A549 (cell line): ENCODE results near the gene SEMA6C. TPM values are rescaled to one million over a fixed set of nuclear protein-coding genes. Genes with fewer than 3 reads are reported as not detected.

Experiments
- ATAC-seq, 2 experiments: fragments of 200-7000 bp in 1 of 2; fragments of >200 bp in 1 of 2; cut with Nextera tagmentation in 1 of 2; cut with Tn5 transposase in 1 of 2; 3 replicates each; pipeline versions ENCODE4 v1.8.0 to v1.9.1; 2018 to 2020; ENCODE audit warnings: mild to moderate bottlenecking in 1 of 2, moderate library complexity in 1 of 2
- CTCF ChIA-PET: fragments of 300-600 bp; sonication (Branson Sonifier 250); formaldehyde crosslinking; extraction: SDS; loops from one replicate; lab custom pipeline; 2021; ENCODE audit warnings: antibody characterized with exemption, inconsistent platforms; lab: Yijun Ruan, JAX
- POLR2A ChIA-PET: fragments of 350-600 bp; formaldehyde crosslinking; extraction: SDS; loops from one replicate; lab custom pipeline; 2021; ENCODE audit warnings: antibody characterized with exemption, inconsistent platforms; lab: Yijun Ruan, JAX
- DNase-seq, 2 experiments: peaks; one replicate each; pipeline versions ENCODE4 v3.0.0 to v3.0.0-alpha.2; 2011 to 2016; ENCODE audit warnings: low read depth in 1 of 2, low spot score in 1 of 2
- FAIRE-seq: peaks from 2 replicates; lab custom pipeline; 2011; peaks lifted over from hg19 to GRCh38; lab: Jason Lieb, UNC
- H3K27ac ChIP-seq, 2 experiments: fragments of >200 bp; sonication (Bioruptor Twin); formaldehyde crosslinking; 3 replicates each; pipeline ENCODE4 v1.5.1; 2016 to 2017
- H3K4me1 ChIP-seq: fragments of >200 bp; sonication (Bioruptor Twin); formaldehyde crosslinking; 3 replicates; pipeline ENCODE4 v1.6.1; 2016
- H3K4me2 ChIP-seq: fragments of >200 bp; sonication (Bioruptor Twin); formaldehyde crosslinking; 3 replicates; pipeline ENCODE4 v1.6.1; 2016
- H3K4me3 ChIP-seq: fragments of >200 bp; sonication (Bioruptor Twin); formaldehyde crosslinking; 3 replicates; pipeline ENCODE4 v1.5.1; 2016
- H3K9me3 ChIP-seq: fragments of >200 bp; sonication (Bioruptor Twin); formaldehyde crosslinking; 3 replicates; pipeline ENCODE4 v1.6.1; 2016
- CBX2 ChIP-seq: fragments of 200-600 bp; sonication (generic); IDR thresholded peaks from 2 replicates; pipeline ENCODE4 v1.6.1; 2016; ENCODE audit warnings: low read depth, mild to moderate bottlenecking, borderline replicate concordance
- CBX8 ChIP-seq: fragments of 200-600 bp; sonication (generic); IDR thresholded peaks from 2 replicates; pipeline ENCODE4 v1.6.1; 2016
- CEBPB ChIP-seq, 2 experiments: fragments of >200 bp in 1 of 2; sonication (Bioruptor Twin) in 1 of 2; formaldehyde crosslinking in 1 of 2; IDR thresholded peaks; 2 replicates each; pipeline ENCODE4 v1.6.1; 2012 to 2016
- EHF ChIP-seq: fragments of 250-450 bp; sonication (Bioruptor Pico); IDR thresholded peaks from 2 replicates; pipeline ENCODE4 v1.5.0; 2020; ENCODE audit warnings: mild to moderate bottlenecking
- ESRRA ChIP-seq: fragments of 150-350 bp; IDR thresholded peaks from 2 replicates; pipeline ENCODE4 v1.6.1; 2014; ENCODE audit warnings: mild to moderate bottlenecking, low read length, borderline replicate concordance
- GATA3 ChIP-seq: IDR thresholded peaks from 2 replicates; pipeline ENCODE4 v1.6.1; 2012; ENCODE audit warnings: borderline replicate concordance
- HDAC2 ChIP-seq: fragments of 200-600 bp; sonication (generic); IDR thresholded peaks from 2 replicates; pipeline ENCODE4 v1.6.1; 2016
- HOXA7 ChIP-seq: fragments of 250-450 bp; sonication (Bioruptor Pico); IDR thresholded peaks from 2 replicates; pipeline ENCODE4 v1.5.0; 2020; ENCODE audit warnings: mild to moderate bottlenecking, moderate library complexity
- HOXB13 ChIP-seq: fragments of 250-450 bp; sonication (Bioruptor Pico); IDR thresholded peaks from 2 replicates; pipeline ENCODE4 v1.5.0; 2020; ENCODE audit warnings: low read depth, mild to moderate bottlenecking, moderate library complexity
- KDM5A ChIP-seq: fragments of 200-600 bp; sonication (generic); IDR thresholded peaks from 2 replicates; pipeline ENCODE4 v1.6.1; 2016; ENCODE audit warnings: antibody characterized with exemption, mild to moderate bottlenecking
- NPAS2 ChIP-seq: fragments of 250-450 bp; sonication (Bioruptor Pico); IDR thresholded peaks from 2 replicates; pipeline ENCODE4 v1.8.0; 2022; ENCODE audit warnings: mild to moderate bottlenecking, moderate library complexity, borderline replicate concordance
- POLR2A ChIP-seq: IDR thresholded peaks from 2 replicates; pipeline ENCODE4 v1.6.1; 2012; ENCODE audit warnings: mild to moderate bottlenecking, low read length
- POLR2AphosphoS2 ChIP-seq: conservative IDR thresholded peaks from 2 replicates; pipeline ENCODE4 v1.6.1; 2012; ENCODE audit warnings: low read length, improper control_type of control experiment, inconsistent platforms
- RAD21 ChIP-seq, 2 experiments: fragments of >200 bp in 1 of 2; sonication (Bioruptor Twin) in 1 of 2; formaldehyde crosslinking in 1 of 2; IDR thresholded peaks in 1 of 2; conservative IDR thresholded peaks in 1 of 2; 2 replicates in 1 of 2; 3 replicates in 1 of 2; pipeline ENCODE4 v1.6.1; 2012 to 2018; ENCODE audit warnings: inconsistent platforms in 1 of 2
- RARB ChIP-seq: fragments of 250-450 bp; sonication (Bioruptor Pico); IDR thresholded peaks from 2 replicates; pipeline ENCODE4 v1.8.0; 2021; ENCODE audit warnings: mild to moderate bottlenecking, moderate library complexity
- SMC3 ChIP-seq: fragments of >200 bp; sonication (Bioruptor Twin); formaldehyde crosslinking; IDR thresholded peaks from 3 replicates; pipeline ENCODE4 v1.6.1; 2018; ENCODE audit warnings: inconsistent platforms
- TFCP2L1 ChIP-seq: fragments of 250-450 bp; sonication (Bioruptor Pico); IDR thresholded peaks from 2 replicates; pipeline ENCODE4 v1.5.0; 2021; ENCODE audit warnings: mild to moderate bottlenecking
- ZSCAN20 ChIP-seq: fragments of 250-450 bp; sonication (Bioruptor Pico); IDR thresholded peaks from 2 replicates; pipeline ENCODE4 v1.8.0; 2022; ENCODE audit warnings: mild to moderate bottlenecking, moderate library complexity
- whole genome bisulfite sequencing: methylation state at CpG from one replicate; pipeline ENCODE4 v1.1.6; 2017; ENCODE audit errors: missing lambda C conversion rate; 5-methylcytosine and 5-hydroxymethylcytosine counted together
- polyA plus RNA-seq, 4 experiments: library from polyadenylated mRNA; depleted of rRNA in 3 of 4; stranded (reverse); fragments of >200 nt; fragmentation: RNase III in 1 of 4; extraction: RNeasy Plus Mini Kit Qiagen cat#74134 plus additional on column Dnase treatment in 1 of 4; gene quantifications; 2 replicates in 3 of 4; 3 replicates in 1 of 4; pipeline ENCODE4 v1.2.3, GENCODE V29; 2011 to 2017
- TF ChIP-seq, protein P1 (sequence below): fragments of >200 bp; sonication (Bioruptor Twin); formaldehyde crosslinking; IDR thresholded peaks from 3 replicates; pipeline ENCODE4 v1.6.1; 2016
- TF ChIP-seq, protein P2 (sequence below): fragments of 200-600 bp; sonication (generic); IDR thresholded peaks from 2 replicates; pipeline ENCODE4 v1.6.1; 2016; ENCODE audit warnings: antibody characterized with exemption, mild to moderate bottlenecking, moderate library complexity
- TF ChIP-seq, protein P3 (sequence below): fragments of 150-350 bp; IDR thresholded peaks from 2 replicates; pipeline ENCODE4 v1.6.1; 2014; ENCODE audit warnings: low read depth, mild to moderate bottlenecking, low read length
- TF ChIP-seq, protein P4 (sequence below): fragments of 250-450 bp; sonication (Bioruptor Pico); IDR thresholded peaks from 2 replicates; pipeline ENCODE4 v1.5.0; 2020; ENCODE audit warnings: low read depth, mild to moderate bottlenecking, moderate library complexity

The SEMA6C gene
- polyA plus RNA-seq, 2 of the 4 experiments (the other 2 are of a cell fraction) = 1.3 to 1.6 TPM

DNA sequence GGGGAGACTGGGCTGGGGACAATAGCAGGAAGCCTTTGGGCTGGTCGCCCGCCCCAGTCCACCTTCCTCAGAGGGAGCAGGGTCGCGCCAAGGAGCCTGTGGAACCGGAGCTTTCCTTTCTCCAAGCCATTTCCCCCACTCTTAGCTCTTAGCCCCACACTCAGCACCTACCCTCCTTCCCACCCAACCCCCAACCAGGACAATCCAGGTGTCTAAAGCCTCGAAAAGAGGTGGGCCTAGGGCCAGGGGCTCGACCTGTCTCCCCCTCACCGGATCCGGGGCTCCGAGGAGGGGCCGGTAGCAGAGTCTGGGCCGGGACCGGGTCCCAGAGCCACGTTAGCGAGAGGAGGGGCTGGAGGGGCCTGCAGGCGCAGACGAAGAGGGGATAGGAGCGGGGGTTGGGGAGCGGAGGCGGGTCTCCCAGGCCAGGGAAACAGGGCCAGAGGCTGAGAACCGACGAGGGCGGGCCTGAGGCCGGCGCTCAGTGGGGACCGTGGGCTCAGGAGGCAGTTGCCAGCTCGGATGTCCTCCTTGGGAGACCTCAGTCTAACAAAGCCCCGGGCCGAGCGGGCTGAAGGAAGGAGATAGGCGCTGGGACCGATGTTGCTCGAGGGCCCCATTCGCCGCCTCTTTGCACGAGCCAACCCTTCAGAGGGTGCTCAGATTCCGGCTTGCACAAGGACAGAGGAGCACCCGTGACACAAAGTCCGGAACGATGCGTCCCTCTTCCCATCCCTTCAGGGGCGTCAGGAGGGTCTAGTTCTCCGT is 943 bp downstream of the SEMA6C start:
- DNase-seq = no peak
- Histone ChIP-seq H3K4me3 (peak overlapping the region; percentile 66), H3K4me2 (peak overlapping the region; percentile 94), H3K4me1 (peaks cover 10% of the 10 kb centered on the region; the same call in 2 of the 3 replicates), H3K9me3 (no peaks in the 10 kb centered on the region), H3K27ac (no peak overlapping the region)
- no peak for ATAC-seq
- no peak for TF ChIP-seq CBX2
- TF ChIP-seq GATA3 = no peak
- TF ChIP-seq, protein P1, sequence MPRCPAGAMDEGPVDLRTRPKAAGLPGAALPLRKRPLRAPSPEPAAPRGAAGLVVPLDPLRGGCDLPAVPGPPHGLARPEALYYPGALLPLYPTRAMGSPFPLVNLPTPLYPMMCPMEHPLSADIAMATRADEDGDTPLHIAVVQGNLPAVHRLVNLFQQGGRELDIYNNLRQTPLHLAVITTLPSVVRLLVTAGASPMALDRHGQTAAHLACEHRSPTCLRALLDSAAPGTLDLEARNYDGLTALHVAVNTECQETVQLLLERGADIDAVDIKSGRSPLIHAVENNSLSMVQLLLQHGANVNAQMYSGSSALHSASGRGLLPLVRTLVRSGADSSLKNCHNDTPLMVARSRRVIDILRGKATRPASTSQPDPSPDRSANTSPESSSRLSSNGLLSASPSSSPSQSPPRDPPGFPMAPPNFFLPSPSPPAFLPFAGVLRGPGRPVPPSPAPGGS = no peak
- TF ChIP-seq, protein P2, sequence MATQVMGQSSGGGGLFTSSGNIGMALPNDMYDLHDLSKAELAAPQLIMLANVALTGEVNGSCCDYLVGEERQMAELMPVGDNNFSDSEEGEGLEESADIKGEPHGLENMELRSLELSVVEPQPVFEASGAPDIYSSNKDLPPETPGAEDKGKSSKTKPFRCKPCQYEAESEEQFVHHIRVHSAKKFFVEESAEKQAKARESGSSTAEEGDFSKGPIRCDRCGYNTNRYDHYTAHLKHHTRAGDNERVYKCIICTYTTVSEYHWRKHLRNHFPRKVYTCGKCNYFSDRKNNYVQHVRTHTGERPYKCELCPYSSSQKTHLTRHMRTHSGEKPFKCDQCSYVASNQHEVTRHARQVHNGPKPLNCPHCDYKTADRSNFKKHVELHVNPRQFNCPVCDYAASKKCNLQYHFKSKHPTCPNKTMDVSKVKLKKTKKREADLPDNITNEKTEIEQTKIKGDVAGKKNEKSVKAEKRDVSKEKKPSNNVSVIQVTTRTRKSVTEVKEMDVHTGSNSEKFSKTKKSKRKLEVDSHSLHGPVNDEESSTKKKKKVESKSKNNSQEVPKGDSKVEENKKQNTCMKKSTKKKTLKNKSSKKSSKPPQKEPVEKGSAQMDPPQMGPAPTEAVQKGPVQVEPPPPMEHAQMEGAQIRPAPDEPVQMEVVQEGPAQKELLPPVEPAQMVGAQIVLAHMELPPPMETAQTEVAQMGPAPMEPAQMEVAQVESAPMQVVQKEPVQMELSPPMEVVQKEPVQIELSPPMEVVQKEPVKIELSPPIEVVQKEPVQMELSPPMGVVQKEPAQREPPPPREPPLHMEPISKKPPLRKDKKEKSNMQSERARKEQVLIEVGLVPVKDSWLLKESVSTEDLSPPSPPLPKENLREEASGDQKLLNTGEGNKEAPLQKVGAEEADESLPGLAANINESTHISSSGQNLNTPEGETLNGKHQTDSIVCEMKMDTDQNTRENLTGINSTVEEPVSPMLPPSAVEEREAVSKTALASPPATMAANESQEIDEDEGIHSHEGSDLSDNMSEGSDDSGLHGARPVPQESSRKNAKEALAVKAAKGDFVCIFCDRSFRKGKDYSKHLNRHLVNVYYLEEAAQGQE = no peak
- no peak for TF ChIP-seq TFCP2L1
- TF ChIP-seq HOXA7 (CRISPR knock-in tag) = no peak
- TF ChIP-seq ESRRA = no peak
- no peak for TF ChIP-seq NPAS2
- TF ChIP-seq CEBPB (IDR thresholded peaks at IDR 0.05) = no peak
- TF ChIP-seq POLR2A = no peak
- no peak for TF ChIP-seq EHF
- TF ChIP-seq POLR2AphosphoS2 = no peak
- TF ChIP-seq RAD21 (conservative IDR thresholded peaks at IDR 0.05 in 1 of 2, IDR thresholded peaks at IDR 0.05 in 1 of 2) = no peak
- TF ChIP-seq KDM5A = no peak
- TF ChIP-seq, protein P3, sequence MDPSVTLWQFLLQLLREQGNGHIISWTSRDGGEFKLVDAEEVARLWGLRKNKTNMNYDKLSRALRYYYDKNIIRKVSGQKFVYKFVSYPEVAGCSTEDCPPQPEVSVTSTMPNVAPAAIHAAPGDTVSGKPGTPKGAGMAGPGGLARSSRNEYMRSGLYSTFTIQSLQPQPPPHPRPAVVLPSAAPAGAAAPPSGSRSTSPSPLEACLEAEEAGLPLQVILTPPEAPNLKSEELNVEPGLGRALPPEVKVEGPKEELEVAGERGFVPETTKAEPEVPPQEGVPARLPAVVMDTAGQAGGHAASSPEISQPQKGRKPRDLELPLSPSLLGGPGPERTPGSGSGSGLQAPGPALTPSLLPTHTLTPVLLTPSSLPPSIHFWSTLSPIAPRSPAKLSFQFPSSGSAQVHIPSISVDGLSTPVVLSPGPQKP = no peak
- TF ChIP-seq, protein P4, sequence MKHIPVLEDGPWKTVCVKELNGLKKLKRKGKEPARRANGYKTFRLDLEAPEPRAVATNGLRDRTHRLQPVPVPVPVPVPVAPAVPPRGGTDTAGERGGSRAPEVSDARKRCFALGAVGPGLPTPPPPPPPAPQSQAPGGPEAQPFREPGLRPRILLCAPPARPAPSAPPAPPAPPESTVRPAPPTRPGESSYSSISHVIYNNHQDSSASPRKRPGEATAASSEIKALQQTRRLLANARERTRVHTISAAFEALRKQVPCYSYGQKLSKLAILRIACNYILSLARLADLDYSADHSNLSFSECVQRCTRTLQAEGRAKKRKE (CRISPR knock-in tag) = no peak
- no peak for TF ChIP-seq HDAC2
- 88% methylated on average over 39 of the region's 43 CpGs for WGBS
- ChIA-PET POLR2A (no interaction called here), CTCF (interaction anchor here (1.4 to 2.1 kb wide), 2 partner anchors 11 kb away, joined by 7 to 8 read pairs; partner anchors contain the start of gene TNFAIP8L2)
- FAIRE-seq = no peak

DNA sequence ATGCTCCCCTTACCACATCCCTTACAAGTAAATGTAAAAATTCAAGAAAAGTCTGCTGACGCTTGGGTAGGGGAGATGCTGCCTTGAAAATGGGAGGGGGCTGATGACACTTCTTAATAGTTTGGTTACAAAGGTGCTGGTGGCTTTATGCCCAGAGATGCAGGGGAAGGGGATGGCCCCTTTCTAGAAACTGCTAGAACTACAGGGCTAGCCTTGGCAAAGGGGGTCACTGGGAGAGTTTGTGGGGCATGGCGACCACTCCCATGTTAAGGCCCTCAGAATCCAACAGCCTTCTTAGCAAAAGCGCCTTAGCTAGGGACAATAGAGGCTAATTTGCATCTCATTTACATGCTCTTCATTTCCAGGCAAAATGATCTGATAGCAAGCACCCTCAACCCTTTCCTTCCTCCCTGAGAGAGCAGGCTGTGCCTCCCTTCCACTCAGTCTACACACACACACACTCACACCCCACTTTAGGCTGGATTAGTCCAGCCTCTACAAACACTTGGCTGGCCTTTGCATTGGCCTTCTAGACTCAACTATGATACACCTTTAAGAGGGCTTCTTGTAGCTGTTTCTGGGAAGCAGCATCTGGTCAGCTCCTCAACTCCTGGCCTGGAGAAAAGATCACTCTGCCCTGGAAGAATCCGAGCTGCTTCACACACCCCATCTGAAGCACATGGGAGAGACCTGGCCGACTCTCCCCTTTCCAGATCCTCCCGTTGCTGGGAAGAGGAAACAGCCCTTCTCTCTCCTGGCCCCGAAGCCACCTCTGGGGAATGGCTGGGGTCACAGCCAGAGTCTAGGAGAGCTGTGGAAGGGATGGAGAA is 1.7 kb downstream of the SEMA6C start:
- DNase-seq (no peak), ATAC-seq (no peak), FAIRE-seq (no peak)
- TF ChIP-seq ZSCAN20 = no peak
- TF ChIP-seq RARB = no peak
- TF ChIP-seq KDM5A = no peak
- no peak for TF ChIP-seq GATA3
- no peak for TF ChIP-seq SMC3
- TF ChIP-seq EHF = no peak
- no peak for TF ChIP-seq CBX8
- no peak for TF ChIP-seq HOXB13 (CRISPR knock-in tag)
- Histone ChIP-seq H3K4me2 (no peak overlapping the region), H3K27ac (no peak overlapping the region), H3K4me3 (no peak overlapping the region), H3K9me3 (no peaks in the 10 kb centered on the region), H3K4me1 (peaks cover 10% of the 10 kb centered on the region; the same call in 2 of the 3 replicates)
- POLR2A ChIA-PET = no interaction called here
- CTCF ChIA-PET = interaction anchor here (1.4 to 2.1 kb wide), 4 partner anchors 10 to 58 kb away, joined by 4 to 8 read pairs (median 6); partner anchors contain the start of gene TNFAIP8L2
- WGBS = 85% methylated on average over 5 of the region's 7 CpGs
